DMS53 treated with DMSO at 0.1 percent for 48 hours (cell line): Measurements from ENCODE around the gene ZDHHC11.
"Not testable (repeated sequence)": the region's sequence is repeated elsewhere in the genome, so short reads cannot be mapped to it uniquely, and the experiment has no call there.

Experiments
- DNase-seq: peaks from one replicate; lab custom pipeline; 2025; ENCODE audit not compliant: unreplicated experiment; lab: John Stamatoyannopoulos, UW

The ZDHHC11 gene

GRCh38 chr5:860506-861150 is 9.8 kb upstream of the ZDHHC11 start:
- DNase-seq = no peak

- no peak for DNase-seq
These were observed 9.1 kb upstream of the ZDHHC11 start for GRCh38 chr5:859798-860296.

GRCh38 chr5:859391-859790 is 8.6 kb upstream of the ZDHHC11 start:
- no peak for DNase-seq

- DNase-seq = no peak
These were observed 7.9 kb upstream of the ZDHHC11 start for GRCh38 chr5:858726-859125.

GRCh38 chr5:856531-857425 is 6.0 kb upstream of the ZDHHC11 start:
- no peak for DNase-seq

GRCh38 chr5:855771-856530 is 5.2 kb upstream of the ZDHHC11 start:
- DNase-seq = no peak

GRCh38 chr5:854966-855743 is 4.4 kb upstream of the ZDHHC11 start:
- DNase-seq = no peak

GRCh38 chr5:854217-854616 is 3.4 kb upstream of the ZDHHC11 start:
- DNase-seq = no peak

GRCh38 chr5:853416-854090 is 2.8 kb upstream of the ZDHHC11 start:
- not testable (repeated sequence) for DNase-seq

- no peak for DNase-seq
These were observed 1.9 kb upstream of the ZDHHC11 start for GRCh38 chr5:852431-853401.

GRCh38 chr5:852018-852417 is 1.2 kb upstream of the ZDHHC11 start:
- no peak for DNase-seq

GRCh38 chr5:851553-851952 is 767 bp upstream of the ZDHHC11 start:
- DNase-seq = peak; percentile 13

GRCh38 chr5:851076-851475 is 290 bp upstream of the ZDHHC11 start:
- no peak for DNase-seq

GRCh38 chr5:849651-850301 is 1.0 kb downstream of the ZDHHC11 start:
- no peak for DNase-seq

- no peak for DNase-seq
These were observed 2.1 kb downstream of the ZDHHC11 start for GRCh38 chr5:848671-849111.

GRCh38 chr5:847736-848135 is 3.0 kb downstream of the ZDHHC11 start:
- not testable (repeated sequence) for DNase-seq

- not testable (repeated sequence) for DNase-seq
These were observed 3.6 kb downstream of the ZDHHC11 start for GRCh38 chr5:847212-847611.

- DNase-seq = not testable (repeated sequence)
These were observed 4.1 kb downstream of the ZDHHC11 start for GRCh38 chr5:846602-847091.
